ENCODE measurements around the gene HRH1. TPM values are rescaled to one million over a fixed set of nuclear protein-coding genes. Genes with fewer than 3 reads are reported as not detected.
A peak's percentile ranks its signal among the peaks of the same experiment; 100 is the strongest.

The HRH1 gene
- polyA plus RNA-seq, 1 donor (not counting 4 experiments of a cell fraction or from before 2014, with no cell fraction given): 13.9 TPM

GRCh38 chr3:11236588-11237461 is 82.5 kb downstream of the HRH1 start:
- no peaks in the 10 kb centered on the region for H4K20me1 ChIP-seq (ENCODE audit: control insufficient read depth, extremely low read depth, insufficient read depth, low read length)
- peak overlapping the region; percentile 45 for H3K27ac ChIP-seq (ENCODE audit: control insufficient read depth, insufficient read depth, low read length)
- dilution Hi-C loops (cut with MboI; ENCODE audit: extremely low pct_ligation_motif_present, low sequenced_read_pairs): no loop called here
- H3K9ac ChIP-seq (ENCODE audit: control insufficient read depth, extremely low read depth, insufficient read depth, low read length): no peak overlapping the region
- H3K9me3 ChIP-seq (ENCODE audit: control insufficient read depth, low read depth, low read length): no peaks in the 10 kb centered on the region
- H3K4me1 ChIP-seq (ENCODE audit: control insufficient read depth, extremely low read depth, insufficient read depth, low read length): peaks cover 37% of the 10 kb centered on the region
- H3K4me3 ChIP-seq (ENCODE audit: control insufficient read depth in 2 of 3, extremely low read depth in 1 of 3, insufficient read depth in 2 of 3, low read depth in 1 of 3, low read length in 3 of 3): no peak overlapping the region
- TF ChIP-seq EZH2 (IDR thresholded peaks at IDR 0.05; ENCODE audit: low read length): no peak
- TF ChIP-seq, protein P1, sequence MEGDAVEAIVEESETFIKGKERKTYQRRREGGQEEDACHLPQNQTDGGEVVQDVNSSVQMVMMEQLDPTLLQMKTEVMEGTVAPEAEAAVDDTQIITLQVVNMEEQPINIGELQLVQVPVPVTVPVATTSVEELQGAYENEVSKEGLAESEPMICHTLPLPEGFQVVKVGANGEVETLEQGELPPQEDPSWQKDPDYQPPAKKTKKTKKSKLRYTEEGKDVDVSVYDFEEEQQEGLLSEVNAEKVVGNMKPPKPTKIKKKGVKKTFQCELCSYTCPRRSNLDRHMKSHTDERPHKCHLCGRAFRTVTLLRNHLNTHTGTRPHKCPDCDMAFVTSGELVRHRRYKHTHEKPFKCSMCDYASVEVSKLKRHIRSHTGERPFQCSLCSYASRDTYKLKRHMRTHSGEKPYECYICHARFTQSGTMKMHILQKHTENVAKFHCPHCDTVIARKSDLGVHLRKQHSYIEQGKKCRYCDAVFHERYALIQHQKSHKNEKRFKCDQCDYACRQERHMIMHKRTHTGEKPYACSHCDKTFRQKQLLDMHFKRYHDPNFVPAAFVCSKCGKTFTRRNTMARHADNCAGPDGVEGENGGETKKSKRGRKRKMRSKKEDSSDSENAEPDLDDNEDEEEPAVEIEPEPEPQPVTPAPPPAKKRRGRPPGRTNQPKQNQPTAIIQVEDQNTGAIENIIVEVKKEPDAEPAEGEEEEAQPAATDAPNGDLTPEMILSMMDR (optimal IDR thresholded peaks at IDR 0.05 in 1 of 3, IDR thresholded peaks at IDR 0.05 in 1 of 3, conservative IDR thresholded peaks at IDR 0.05 in 1 of 3; ENCODE audit: extremely low read depth in 1 of 3, insufficient read depth in 2 of 3, low read length in 3 of 3): peak; percentile 74 to 80 (median 75)
- H3K27me3 ChIP-seq (ENCODE audit: control insufficient read depth, extremely low read depth, insufficient read depth, low read length): no peaks in the 10 kb centered on the region
- DNase-seq (ENCODE audit: low read depth, low spot score) (no peak), FAIRE-seq (no peak)
- peaks cover 29% of the 10 kb centered on the region for H3K79me2 ChIP-seq (ENCODE audit: control insufficient read depth, insufficient read depth, low read length)
- H3K36me3 ChIP-seq (ENCODE audit: control insufficient read depth in 2 of 2, extremely low read depth in 1 of 2, insufficient read depth in 2 of 2, low read length in 2 of 2): peaks cover 7 to 9% of the 10 kb centered on the region in 2 experiments
- H2AFZ ChIP-seq (ENCODE audit: control insufficient read depth, low read length): no peak overlapping the region
- H3K4me2 ChIP-seq (ENCODE audit: control insufficient read depth, extremely low read depth, insufficient read depth, low read depth, low read length): no peak overlapping the region
- H3K9me1 ChIP-seq (ENCODE audit: control insufficient read depth, extremely low read depth, insufficient read depth, low read length): peaks cover 2% of the 10 kb centered on the region

DNA sequence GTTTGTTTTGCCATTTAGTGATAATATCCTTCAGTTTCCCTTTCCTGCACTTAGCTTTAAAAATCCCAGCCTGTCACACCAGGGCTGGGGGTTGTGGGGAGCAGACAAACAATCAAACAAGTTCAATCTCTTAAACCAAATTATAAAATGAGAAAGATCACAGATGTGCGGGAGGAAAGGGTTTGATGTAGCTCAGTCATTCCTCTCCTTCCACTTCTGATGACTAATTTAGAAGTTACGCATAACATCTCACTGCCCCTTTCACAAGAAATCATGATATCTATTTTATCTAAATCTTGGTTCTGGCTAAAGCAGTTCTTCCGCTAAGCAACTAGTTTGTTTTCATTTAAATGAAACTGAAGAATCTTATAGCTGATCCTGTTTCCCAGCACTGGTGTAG is 83.8 kb downstream of the HRH1 start:
- TF ChIP-seq, protein P1 (optimal IDR thresholded peaks at IDR 0.05 in 1 of 3, IDR thresholded peaks at IDR 0.05 in 1 of 3, conservative IDR thresholded peaks at IDR 0.05 in 1 of 3; ENCODE audit: extremely low read depth in 1 of 3, insufficient read depth in 2 of 3, low read length in 3 of 3): no peak
- TF ChIP-seq EZH2 (IDR thresholded peaks at IDR 0.05; ENCODE audit: low read length): no peak
- Histone ChIP-seq H3K4me2 (ENCODE audit: control insufficient read depth, extremely low read depth, insufficient read depth, low read depth, low read length) (peak overlapping the region; percentile 84), H3K9ac (ENCODE audit: control insufficient read depth, extremely low read depth, insufficient read depth, low read length) (peak overlapping the region; percentile 68), H3K79me2 (ENCODE audit: control insufficient read depth, insufficient read depth, low read length) (peaks cover 21% of the 10 kb centered on the region), H3K36me3 (ENCODE audit: control insufficient read depth in 2 of 2, extremely low read depth in 1 of 2, insufficient read depth in 2 of 2, low read length in 2 of 2) (peaks cover 7 to 9% of the 10 kb centered on the region in 2 experiments), H4K20me1 (ENCODE audit: control insufficient read depth, extremely low read depth, insufficient read depth, low read length) (no peaks in the 10 kb centered on the region), H3K9me3 (ENCODE audit: control insufficient read depth, low read depth, low read length) (no peaks in the 10 kb centered on the region), H3K9me1 (ENCODE audit: control insufficient read depth, extremely low read depth, insufficient read depth, low read length) (peaks cover 2% of the 10 kb centered on the region), H3K27ac (ENCODE audit: control insufficient read depth, insufficient read depth, low read length) (peak overlapping the region; percentile 91), H2AFZ (ENCODE audit: control insufficient read depth, low read length) (no peak overlapping the region), H3K27me3 (ENCODE audit: control insufficient read depth, extremely low read depth, insufficient read depth, low read length) (no peaks in the 10 kb centered on the region), H3K4me3 (ENCODE audit: control insufficient read depth in 2 of 3, extremely low read depth in 1 of 3, insufficient read depth in 2 of 3, low read depth in 1 of 3, low read length in 3 of 3) (peak overlapping the region in 2 of 3 experiments; percentile 50 to 52), H3K4me1 (ENCODE audit: control insufficient read depth, extremely low read depth, insufficient read depth, low read length) (peaks cover 37% of the 10 kb centered on the region)
- FAIRE-seq (peak; percentile 59), DNase-seq (ENCODE audit: low read depth, low spot score) (no peak)
- dilution Hi-C loops (cut with MboI; ENCODE audit: extremely low pct_ligation_motif_present, low sequenced_read_pairs): no loop called here

Measured in keratinocyte (primary cell).